H1 (cell line): ENCODE measurements around the gene KCTD2.

Experiments used
- CREB1 ChIP-seq: IDR thresholded peaks from 2 replicates; pipeline ENCODE4 v1.6.1; 2012; ENCODE audit warnings: inconsistent platforms
- CTBP2 ChIP-seq: IDR thresholded peaks from 2 replicates; pipeline ENCODE4 v1.7.0; 2011; ENCODE audit warnings: borderline replicate concordance, mild to moderate bottlenecking, moderate library complexity, mixed read lengths, low read length; ENCODE audit not compliant: insufficient read depth, insufficient read length
- CTCF ChIP-seq, 3 experiments: IDR thresholded peaks; 1 replicate in 2 of 3; 2 replicates in 1 of 3; pipeline versions ENCODE4 v1.5.1 to v1.6.1; 2011; ENCODE audit warnings: low read length in 3 of 3, mild to moderate bottlenecking in 3 of 3, inconsistent platforms in 2 of 3, low read depth in 1 of 3, moderate library complexity in 1 of 3; ENCODE audit not compliant: insufficient read depth in 1 of 3; ENCODE audit errors: control extremely low read depth in 1 of 3
- EGR1 ChIP-seq: IDR thresholded peaks from 2 replicates; pipeline ENCODE4 v1.6.1; 2011; ENCODE audit warnings: low read depth, low read length, borderline replicate concordance
- EZH2 ChIP-seq: fragments of 200-600 bp; sonication (generic); IDR thresholded peaks from 2 replicates; pipeline ENCODE4 v1.7.1; 2012; ENCODE audit warnings: low read depth, mild to moderate bottlenecking, moderate library complexity, low read length, inconsistent platforms; ENCODE audit not compliant: severe bottlenecking

- TF ChIP-seq CTCF (IDR thresholded peaks at IDR 0.05; ENCODE audit: control extremely low read depth in 1 of 3, insufficient read depth in 1 of 3, low read depth in 1 of 3, low read length in 3 of 3) = no peak
- TF ChIP-seq CREB1 = no peak
- no peak for TF ChIP-seq EZH2
- no peak for TF ChIP-seq CTBP2
- TF ChIP-seq EGR1 = no peak
Measured at GRCh38 chr17:74999523-74999922, 47.5 kb upstream of the KCTD2 start.
